NCI-H82 treated with DMSO at 0.1 percent for 48 hours (cell line): ENCODE measurements around the gene ZDHHC11B.
"Not testable (repeated sequence)": the region's sequence is repeated elsewhere in the genome, so short reads cannot be mapped to it uniquely, and the experiment has no call there.

ENCODE experiments used
- DNase-seq: peaks from one replicate; lab custom pipeline; 2025; ENCODE audit not compliant: unreplicated experiment; lab: John Stamatoyannopoulos, UW

Gene ZDHHC11B

DNA sequence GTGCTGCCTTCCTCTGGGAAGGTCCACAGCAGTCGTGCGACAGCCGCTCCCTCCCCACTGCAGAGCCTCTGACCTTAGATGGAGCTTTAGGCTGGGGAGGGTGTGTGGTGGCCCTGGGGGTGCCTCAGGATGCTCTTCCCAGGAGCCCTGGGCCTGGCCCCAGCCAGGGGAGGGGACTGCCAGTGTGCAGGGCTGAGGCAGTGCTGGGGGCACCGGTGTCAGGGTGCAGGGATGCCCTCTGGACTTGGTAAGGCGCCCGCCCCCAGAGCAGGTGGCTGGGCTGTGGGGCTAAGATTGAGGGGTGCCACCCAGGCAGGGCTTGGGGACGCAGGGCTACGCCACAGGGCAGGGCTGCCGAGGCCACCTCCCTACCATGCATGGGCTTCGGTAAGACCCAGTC, 13.9 kb downstream of the ZDHHC11B start:
- DNase-seq = not testable (repeated sequence)

DNA sequence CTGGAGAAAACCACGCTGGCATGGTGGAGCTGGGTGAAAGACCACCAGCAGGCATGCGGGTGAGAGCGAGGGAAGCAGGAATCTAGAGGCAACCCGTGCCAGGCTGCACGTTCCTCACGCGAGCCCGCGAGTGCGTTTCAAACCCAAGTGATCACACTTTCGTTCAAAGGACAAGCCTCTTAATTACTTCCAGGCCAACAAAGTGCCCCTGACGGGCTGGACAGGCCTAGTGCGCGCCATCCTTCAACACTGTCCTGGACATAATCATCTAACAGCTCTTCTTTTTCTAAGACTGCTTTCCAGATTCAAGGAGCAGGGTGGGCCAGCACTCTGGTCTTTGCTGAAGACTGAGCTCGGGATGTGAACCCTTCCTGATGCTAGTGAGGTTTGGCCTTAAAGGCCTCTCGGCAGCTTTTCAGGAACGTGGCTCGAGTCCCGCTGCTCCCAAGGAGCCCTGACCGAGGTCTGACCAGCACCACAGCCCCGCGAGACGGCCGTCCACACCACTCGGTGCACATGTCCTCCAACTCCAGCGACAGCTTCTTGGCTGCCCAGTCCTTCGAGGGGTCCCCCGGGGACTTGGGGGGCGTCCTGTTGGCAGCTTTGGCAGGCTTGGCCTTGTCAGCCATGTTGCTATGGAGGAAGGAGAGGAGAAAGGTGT, 14.9 kb downstream of the ZDHHC11B start:
- not testable (repeated sequence) for DNase-seq

DNA sequence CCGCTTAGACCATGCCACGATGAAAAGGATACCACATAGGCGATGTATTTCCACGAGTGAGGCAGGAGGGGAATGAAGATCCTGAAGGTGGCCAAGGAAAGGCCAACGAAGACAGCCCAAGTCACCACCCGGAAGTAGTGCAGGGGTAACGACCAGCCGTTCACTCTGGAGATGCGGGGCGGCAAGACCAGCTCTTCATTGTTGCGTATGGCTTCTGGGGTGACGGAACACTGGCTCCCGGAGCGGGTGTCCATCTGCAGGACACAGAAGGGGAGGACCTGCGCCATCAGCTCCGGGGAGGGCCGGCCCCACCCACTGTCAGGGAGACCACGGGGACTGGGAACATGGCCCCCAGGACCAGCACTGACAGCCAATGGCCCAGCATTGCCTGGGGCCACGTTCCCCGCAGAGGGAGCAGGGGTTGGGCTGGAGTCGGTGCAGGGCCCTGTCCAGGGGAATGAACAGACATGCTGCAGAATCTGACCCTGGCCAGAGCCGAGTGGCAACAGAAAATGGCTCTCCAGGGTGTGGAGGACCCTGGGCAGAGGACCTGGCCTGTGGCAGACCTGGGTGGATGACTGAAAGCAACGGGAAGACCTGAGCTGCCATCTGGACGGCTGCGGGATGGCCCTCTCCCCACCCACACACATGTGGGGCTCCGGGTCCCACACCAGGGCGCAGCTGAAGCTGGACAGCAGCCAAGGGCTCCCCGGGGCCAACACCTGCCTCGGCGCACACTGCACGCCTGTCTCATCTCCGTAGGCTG, 17.7 kb downstream of the ZDHHC11B start:
- DNase-seq = no peak

DNA sequence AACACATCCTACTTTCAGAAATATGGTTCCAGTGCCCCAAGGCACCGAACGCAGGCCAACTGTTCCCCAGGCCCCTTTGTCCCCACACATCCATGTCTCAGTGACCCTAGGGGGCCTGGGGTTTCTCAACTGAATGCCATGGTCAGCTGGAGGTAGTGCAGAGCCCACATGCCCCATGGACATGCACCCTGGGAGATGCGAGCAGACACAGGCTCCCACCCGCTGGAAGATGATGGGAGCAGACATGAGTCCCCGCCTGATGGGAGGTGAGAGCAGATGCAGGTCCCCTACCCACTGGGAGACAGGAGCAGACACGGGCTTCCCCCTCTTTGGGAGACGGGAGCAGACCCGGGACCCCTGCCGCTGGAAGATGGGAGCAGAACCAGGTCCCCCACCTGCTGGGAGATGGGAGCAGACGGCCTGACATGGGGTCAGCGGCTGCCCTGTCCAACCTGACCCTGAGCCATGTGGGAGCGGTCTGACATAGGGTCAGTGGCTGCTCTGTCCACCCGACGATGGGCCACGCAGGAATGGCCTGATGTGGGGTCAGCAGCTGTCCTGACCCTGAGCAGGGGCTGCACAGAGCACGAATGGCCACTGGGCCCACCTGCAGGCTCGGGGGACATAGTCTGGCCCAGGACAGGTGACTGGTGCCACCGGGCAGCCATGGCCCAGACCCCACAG, 18.4 kb downstream of the ZDHHC11B start:
- no peak for DNase-seq

DNA sequence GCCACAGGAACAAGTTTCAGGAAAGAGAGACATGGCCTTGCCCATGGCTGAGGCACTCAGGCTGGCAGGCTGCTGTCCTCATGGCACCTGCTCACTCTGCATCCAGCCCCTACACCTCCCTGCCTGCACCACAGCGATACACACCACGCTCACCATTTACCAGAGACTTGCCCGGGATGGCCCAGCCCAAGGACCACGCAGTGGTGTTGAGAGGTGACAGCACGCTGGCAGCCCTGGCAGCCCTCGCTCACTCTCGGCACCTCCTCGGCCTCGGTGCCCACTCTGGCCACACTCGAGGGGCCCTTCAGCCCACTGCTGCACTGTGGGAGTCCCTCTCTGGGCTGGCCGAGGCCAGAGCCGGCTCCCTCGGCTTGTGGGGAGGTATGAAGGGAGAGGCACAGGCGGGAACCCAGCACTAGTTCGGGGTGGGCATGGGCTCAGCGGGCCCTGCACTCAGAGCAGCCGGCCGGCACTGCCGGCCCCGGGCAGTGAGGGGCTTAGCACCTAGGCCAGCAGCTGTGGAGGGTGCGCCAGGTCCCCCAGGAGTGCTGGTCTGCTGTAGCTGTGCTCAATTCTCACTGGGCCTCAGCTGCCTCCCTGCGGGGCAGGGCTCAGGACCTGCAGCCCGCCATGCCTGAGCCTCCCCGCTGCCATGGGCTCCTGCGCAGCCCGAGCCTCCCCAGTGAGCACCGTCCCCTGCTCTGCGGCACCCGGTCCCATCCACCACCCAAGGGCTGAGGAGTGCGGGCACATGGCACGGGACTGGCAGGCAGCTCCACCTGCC, 20.3 kb downstream of the ZDHHC11B start:
- DNase-seq = no peak

DNA sequence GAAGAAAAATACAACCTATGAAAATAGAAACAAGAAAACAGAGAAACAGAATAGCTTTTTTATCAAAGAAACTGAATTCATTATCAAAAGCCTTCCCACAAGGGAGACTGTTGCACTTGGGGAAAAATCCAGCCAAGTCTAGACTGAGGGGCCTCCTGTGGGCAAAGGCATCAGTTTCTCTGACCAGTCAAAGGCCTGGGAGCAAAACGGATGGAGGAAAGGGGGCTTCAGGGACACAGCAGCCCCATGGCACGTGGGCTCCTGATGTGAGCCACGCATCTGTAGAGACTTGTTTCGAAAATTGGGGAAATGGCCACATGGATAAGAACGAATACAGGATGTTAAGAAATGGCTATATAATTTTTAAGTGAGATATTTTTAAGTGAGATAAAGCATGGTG, 21.1 kb downstream of the ZDHHC11B start:
- no peak for DNase-seq

DNA sequence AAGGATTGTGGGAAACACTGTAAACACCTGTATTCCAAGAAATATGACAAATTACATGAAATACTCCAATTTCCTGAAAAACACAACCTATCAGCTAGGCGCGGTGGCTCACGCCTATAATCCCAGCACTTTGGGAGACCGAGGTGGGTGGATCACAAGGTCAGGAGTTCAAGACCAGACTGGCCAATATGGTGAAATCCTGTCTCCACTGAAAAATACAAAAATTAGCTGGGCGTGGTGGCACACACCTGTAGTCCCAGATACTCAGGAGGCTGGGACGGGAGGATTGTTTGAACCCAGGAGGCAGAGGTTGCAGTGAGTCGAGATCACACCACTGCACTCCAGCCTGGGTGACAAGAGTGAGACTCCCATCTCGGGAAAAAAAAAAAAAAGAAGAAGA, 21.5 kb downstream of the ZDHHC11B start:
- DNase-seq = not testable (repeated sequence)

DNA sequence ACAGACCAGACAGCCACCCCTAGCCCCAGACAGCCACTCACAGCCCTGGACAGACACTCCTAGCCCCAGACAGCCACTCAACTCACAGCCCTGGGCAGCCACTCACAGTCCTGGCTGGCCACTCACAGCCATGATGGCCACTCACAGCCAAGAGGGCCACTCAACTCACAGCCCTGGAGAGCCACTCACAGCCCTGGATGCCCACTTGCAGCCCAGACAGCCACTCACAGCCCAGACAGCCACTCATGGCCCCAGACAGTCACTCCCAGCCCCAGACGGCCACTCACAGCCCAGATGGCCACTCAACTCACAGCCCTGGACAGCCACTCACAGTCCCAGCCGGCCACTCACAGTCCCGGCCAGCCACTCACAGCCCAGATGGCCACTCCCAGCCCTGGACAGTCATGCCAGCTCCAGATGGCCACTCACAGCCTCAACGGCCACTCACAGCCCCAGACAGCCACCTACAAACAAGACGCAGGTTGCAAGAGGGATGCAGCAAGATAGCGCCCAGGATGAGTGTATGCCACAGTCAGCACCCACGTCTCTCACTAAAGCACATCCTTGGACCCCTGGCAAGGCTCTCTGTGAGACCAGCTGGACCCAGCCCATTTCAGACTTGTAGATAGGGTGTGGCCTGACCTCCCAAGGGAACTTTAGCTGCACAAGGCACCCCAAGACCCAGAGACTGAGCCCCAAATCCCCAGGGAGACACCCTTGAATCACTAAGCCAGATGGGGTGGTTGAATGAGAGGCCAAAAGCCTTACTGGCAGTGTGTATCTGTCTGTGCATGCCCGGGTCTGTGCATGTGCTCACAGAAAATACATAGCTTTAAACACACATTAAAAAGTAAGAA, 22.4 kb downstream of the ZDHHC11B start:
- no peak for DNase-seq

DNA sequence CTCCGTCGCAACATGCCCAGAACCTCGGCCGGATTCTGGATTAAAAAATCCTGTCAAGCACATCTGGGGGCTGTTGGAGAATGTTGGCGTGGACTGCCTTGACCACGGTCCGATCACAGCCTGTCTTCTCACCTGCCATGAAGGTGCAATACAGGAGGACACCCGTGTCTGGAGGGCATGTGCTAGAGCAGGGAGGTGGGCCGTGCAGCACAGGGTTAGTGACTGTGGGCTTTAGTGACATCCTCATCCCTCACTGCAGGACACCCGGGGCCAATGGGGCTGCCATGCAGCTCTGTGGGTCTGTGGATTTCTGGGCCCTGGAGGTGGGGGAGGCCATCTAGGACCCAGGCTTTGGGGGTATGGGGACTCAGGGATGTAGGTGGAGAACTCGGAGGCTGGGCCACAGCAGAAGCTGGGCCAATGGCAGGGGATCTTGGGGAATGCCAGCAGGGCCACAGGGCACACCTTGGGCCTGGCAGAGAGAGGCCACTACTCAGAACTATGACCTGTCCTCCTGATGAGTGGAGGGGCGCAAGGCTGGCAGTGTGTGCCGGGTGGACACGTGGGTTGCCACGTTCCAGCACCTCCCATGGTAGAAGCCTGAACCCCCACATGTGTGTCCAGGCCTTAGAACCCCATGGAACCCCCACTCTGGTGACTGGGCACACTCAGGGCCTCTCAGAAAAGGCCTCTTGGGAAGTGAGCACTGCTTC, 23.3 kb downstream of the ZDHHC11B start:
- no peak for DNase-seq

DNA sequence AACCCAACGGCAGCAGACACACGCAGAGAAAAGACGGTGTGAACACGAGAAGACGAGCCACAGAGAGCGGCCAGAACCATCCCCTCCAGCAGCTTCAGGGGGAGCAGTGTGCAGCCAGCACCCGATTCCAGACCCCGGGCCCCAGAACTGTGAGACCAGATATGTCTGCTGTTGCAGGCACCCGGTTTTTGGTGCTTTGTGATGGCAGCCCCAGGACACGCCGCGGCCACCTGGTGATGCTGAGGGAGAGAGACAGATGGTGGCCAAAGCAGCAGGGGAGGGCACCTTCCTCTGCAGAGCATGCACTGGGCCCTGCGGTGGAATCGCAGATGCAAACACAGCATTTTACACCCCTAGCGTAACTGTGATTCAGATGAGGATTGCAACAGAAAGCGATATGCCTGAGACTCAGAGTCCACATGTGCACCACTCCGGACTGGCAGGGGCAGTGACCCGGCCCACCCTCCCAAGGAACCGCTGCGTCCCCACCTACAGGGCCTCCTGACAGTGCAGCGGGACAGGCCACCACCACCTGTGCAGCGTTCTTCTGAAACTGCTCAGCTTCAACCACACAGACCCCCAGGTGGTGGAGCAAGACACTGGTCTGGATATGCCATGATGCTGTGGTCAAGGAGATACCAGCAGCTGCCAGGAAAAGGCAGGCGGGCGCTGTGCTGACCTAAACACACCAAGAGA, 24.0 kb downstream of the ZDHHC11B start:
- DNase-seq = no peak

DNA sequence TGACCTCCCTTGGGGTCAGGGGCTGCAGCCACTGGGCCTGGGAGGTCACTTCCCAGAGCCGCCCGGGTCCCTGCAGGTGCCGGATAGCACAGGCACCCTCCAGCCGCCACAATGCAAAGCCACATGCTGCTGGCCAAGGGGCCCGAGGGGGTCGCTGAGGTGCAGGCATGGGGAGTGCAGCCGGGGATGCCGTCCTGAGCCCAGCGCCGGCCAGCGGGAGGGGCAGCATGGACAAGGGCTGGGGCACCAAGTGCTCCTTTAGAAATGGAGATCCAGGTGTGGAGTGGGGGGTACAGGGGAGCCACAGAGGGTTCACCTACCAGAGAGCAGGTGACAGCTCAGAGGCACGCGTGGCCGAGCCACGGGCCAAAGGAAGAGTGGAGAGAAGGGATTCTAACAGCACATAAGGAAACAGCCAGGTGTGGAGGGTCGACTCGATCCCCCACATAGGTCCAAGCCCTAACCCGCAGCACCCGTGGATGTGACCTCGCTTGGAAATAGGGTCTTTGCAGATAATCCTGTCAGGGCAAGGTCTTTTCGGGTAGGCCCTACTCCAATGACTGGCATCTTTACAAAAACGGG, 24.7 kb downstream of the ZDHHC11B start:
- no peak for DNase-seq

DNA sequence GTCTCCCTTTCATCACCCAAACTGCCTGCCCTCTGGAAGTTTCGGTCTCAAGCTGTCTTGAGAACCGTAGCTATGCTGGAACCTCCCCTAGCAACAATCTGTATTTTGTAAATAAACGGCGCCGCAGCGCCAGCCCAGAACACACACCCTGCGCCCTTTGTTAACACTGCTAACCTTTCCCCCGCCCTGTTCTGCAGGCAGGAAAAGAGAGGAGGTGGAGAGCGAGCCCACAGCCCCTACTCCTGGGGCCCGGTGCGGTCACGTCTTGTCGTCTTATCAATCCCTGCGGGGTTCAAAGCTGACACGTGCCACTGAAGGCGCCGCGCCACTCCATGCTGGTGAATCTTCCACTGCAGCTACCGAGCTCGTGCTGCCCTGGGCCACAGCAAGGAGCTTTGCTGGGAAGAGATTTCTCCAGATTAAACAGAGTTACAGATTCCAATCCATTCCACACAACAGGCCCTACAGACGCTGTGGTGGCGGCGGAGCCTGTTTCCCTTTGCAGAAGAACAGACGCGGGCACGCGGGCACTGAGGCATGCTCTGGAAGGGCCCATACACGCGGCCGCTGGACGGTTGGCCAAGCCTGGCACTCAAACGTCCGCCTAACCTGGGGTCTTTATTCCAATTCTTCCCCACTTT, 25.3 kb downstream of the ZDHHC11B start:
- DNase-seq = no peak

DNA sequence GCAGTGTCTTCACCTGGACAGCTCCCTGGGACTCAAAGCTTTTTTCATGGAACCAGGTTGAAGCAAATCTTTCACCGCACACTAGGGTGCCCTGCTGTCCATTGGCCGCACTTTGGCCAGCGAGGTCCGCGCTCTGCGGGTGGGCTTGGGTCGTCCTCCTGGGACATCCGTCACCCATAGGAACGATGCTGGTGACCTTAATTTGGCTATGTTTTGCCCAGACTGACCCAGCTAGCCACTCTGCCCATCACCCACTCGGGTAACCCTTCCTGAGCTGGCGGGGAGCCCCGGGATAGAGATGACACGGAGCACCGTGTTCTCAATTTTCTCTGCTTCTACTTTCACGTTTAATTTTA, 25.9 kb downstream of the ZDHHC11B start:
- DNase-seq = no peak

DNA sequence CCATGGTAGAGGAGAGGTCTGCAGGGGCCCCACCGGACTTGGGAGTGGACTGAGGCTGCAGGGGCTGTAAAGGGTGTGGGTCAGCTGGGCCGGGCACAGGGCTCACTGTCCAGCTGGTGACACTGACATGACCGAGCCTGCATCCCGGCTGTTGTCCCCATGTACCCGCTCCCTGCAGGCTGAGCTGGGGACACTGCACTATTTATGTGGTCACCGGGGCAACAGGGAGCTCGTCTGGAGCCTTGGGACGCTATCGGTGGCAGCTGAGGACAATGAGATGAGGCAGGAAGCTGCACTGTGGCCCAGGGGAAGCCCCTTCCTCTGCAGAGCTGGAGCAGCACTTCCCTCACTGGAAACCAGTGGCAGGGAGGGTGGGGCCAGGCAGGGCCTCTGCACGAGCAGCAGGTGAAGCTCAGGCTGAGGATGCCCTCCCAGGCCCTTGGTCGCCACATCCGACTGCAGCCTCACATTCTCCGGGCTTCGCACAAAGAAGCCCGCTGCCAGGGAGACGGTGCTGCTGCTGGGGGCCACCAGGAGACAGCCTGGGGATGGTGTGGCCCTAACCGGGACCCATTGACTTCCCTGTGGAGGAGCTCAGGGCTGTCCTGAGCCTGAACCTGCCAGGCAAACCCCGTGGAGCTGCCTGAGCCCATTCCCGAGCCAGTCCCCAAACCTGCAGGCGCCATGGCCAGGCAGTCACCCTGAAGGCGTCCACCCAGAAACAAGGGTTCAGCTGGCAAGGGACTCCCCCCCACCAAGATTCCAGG, 26.4 kb downstream of the ZDHHC11B start:
- no peak for DNase-seq

DNA sequence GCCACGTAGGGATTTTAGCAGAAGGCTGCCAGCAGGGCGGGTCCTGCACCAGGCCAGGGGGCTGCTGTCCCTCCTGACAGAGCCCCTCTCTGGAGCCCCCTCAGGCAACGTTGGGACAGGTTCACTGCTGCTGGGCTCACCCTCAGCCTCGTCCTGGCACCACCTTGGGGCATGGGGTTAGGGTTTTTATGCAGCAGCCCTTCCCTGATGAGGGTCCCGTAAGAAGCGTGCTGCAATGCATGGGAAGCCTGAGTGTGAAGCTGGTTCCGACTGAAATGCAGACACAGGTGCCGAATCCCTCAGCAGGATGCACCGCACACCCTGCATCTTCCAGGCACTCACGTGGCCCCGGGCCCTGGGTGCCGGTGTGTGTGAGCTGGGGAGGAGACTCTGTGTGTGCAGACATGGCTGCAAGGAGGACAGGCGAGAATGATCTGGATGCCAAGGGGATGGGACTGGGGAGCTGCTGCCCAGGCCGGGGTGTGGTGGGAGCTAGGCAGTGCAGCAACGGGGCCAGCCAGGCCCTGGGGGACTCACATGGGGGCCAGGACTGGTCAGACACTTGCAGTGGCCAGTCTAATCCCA, 27.1 kb downstream of the ZDHHC11B start:
- DNase-seq = no peak

DNA sequence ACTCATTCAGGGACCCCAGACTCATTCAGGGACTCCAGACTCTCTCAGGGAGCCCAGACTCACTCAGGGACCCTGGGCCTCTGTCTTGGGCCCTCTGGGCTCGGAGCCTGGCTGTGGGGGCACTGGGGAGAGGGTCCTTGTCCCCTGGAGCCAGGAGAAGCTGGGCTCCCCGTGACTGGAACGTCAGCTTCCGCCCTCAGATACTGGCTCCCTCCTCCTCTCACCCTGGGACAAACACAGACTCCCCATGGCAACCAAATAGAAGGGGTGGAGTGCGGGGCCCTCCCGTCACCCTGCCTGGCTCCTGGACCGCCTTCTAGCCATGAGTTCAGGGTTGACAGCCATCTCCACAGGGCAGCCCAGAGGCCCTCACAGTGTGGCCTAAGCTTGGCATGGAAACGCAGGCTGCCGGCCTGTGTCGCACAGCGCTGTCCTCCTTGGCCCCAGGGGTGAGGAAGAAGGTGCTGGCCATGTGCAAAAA, 27.6 kb downstream of the ZDHHC11B start:
- DNase-seq = no peak

DNA sequence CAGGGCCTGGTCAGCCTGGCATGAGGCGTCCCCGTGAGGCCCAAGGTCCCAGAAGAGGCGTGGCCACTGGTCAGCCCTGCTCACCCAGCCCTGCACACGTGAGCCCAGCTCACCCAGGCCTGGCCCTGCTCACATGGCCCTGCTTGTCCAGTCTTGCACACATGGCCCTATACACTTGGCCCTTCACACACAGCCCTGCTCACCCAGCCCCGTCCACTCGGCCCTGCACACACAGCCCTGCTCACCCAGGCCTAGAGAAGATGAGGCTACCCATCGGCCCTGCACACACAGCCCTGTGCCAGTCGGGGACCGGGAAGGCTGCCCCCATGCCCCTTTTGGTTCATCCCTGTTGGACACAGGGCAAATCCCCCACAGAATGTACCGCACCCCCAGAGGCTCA, 28.4 kb downstream of the ZDHHC11B start:
- DNase-seq = no peak
